MCF 10A (cell line): ENCODE results near the gene IL20RB. TPM values are rescaled to one million over a fixed set of nuclear protein-coding genes. Genes with fewer than 3 reads are reported as not detected.

Experiments
- BruUV-seq: library from RNA; stranded (reverse); fragments of 400-500 nt; replicated peaks from 2 replicates; lab custom pipeline; 2021; lab: Mats Ljungman, UMichigan
- CTCF ChIA-PET: fragments of 300-600 bp; sonication (Branson Sonifier 250); formaldehyde crosslinking; extraction: SDS; loops from one replicate; lab custom pipeline; 2021; ENCODE audit warnings: antibody characterized with exemption, inconsistent platforms; lab: Yijun Ruan, JAX
- POLR2A ChIA-PET: fragments of 300-600, 350-650 bp; sonication (Branson Sonifier 250); formaldehyde crosslinking; extraction: SDS; loops from one replicate; lab custom pipeline; 2020; ENCODE audit warnings: antibody characterized with exemption, inconsistent platforms; lab: Yijun Ruan, JAX
- DNase-seq: peaks from one replicate; pipeline ENCODE4 v3.0.0-alpha.2; 2018; ENCODE audit not compliant: unreplicated experiment
- H3K27ac Mint-ChIP-seq: one replicate; pipeline ENCODE4 v1.8.0; 2022; ENCODE audit warnings: mild to moderate bottlenecking, low read depth, mixed read lengths; ENCODE audit not compliant: unreplicated experiment
- H3K27me3 Mint-ChIP-seq: one replicate; pipeline ENCODE4 v1.8.0; 2022; ENCODE audit warnings: mixed read lengths; ENCODE audit not compliant: insufficient read depth, unreplicated experiment
- H3K36me3 Mint-ChIP-seq: one replicate; pipeline ENCODE4 v1.8.0; 2022; ENCODE audit warnings: mild to moderate bottlenecking, moderate library complexity, mixed read lengths; ENCODE audit not compliant: insufficient read depth, unreplicated experiment
- H3K4me1 Mint-ChIP-seq: one replicate; pipeline ENCODE4 v1.8.0; 2022; ENCODE audit warnings: mixed read lengths; ENCODE audit not compliant: insufficient read depth, unreplicated experiment
- H3K4me3 Mint-ChIP-seq: one replicate; pipeline ENCODE4 v1.8.0; 2022; ENCODE audit warnings: mild to moderate bottlenecking, moderate library complexity, mixed read lengths; ENCODE audit not compliant: unreplicated experiment
- H3K9me3 Mint-ChIP-seq: one replicate; pipeline ENCODE4 v1.8.0; 2022; ENCODE audit warnings: mixed read lengths; ENCODE audit not compliant: unreplicated experiment
- intact Hi-C: fragments of 100-400 bp; cut with micrococcal nuclease; formaldehyde crosslinking; loops from 2 replicates; pipeline ENCODE4 v1.14.1; 2022
- total RNA-seq: library from RNA; stranded (reverse); gene quantifications from 2 replicates; pipeline ENCODE4 v1.2.3, GENCODE V29; 2022
- TF ChIP-seq, protein P1 (sequence below): fragments of 200-600 bp; IDR thresholded peaks from one replicate; pipeline ENCODE4 v1.8.0; 2022; ENCODE audit warnings: antibody characterized with exemption, mild to moderate bottlenecking; ENCODE audit not compliant: unreplicated experiment

Gene IL20RB
- total RNA-seq, 1 experiment from 2014 or later: 158 TPM

DNA sequence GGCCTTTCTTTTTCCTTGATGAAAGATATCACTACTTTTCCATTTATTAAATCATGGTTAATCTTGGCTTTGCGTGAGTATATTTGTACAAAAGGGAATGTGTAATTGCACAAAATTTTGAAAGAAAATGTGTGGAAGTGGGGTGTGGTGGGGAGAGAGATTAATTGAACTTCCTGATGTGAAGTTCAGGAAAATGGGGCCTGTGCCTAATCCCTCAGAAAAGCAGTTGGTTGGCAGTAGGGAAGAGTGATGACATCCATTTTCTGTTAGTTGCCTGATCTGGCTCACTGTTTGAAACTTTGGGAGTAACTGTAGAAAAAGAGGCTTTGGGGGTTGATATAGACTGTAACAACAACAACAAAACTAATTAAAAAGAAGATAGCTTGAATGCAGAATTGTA lies 10.8 kb upstream of the IL20RB start:
- H3K9me3 Mint-ChIP-seq: no peaks in the 10 kb centered on the region
- H3K27ac Mint-ChIP-seq: peak overlapping the region; percentile 6
- CTCF ChIA-PET: interaction anchor here (1.3 to 1.6 kb wide), 3 partner anchors 11 to 195 kb away, joined by 5 to 11 read pairs (median 6); partner anchors contain the start of genes IL20RB and STAG1
- TF ChIP-seq, protein P1, sequence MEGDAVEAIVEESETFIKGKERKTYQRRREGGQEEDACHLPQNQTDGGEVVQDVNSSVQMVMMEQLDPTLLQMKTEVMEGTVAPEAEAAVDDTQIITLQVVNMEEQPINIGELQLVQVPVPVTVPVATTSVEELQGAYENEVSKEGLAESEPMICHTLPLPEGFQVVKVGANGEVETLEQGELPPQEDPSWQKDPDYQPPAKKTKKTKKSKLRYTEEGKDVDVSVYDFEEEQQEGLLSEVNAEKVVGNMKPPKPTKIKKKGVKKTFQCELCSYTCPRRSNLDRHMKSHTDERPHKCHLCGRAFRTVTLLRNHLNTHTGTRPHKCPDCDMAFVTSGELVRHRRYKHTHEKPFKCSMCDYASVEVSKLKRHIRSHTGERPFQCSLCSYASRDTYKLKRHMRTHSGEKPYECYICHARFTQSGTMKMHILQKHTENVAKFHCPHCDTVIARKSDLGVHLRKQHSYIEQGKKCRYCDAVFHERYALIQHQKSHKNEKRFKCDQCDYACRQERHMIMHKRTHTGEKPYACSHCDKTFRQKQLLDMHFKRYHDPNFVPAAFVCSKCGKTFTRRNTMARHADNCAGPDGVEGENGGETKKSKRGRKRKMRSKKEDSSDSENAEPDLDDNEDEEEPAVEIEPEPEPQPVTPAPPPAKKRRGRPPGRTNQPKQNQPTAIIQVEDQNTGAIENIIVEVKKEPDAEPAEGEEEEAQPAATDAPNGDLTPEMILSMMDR: no peak
- intact Hi-C loops: no loop called here
- POLR2A ChIA-PET: interaction anchor here (0.7 to 6.3 kb wide), 7 partner anchors 8 to 67 kb away, joined by 3 to 59 read pairs (median 5); partner anchors contain the start of gene IL20RB
- no peaks in the 10 kb centered on the region for H3K27me3 Mint-ChIP-seq
- H3K4me1 Mint-ChIP-seq: peaks cover 48% of the 10 kb centered on the region
- BruUV-seq: no TSS peak
- no peak for DNase-seq
- H3K4me3 Mint-ChIP-seq: no peak overlapping the region
- peaks cover 43% of the 10 kb centered on the region for H3K36me3 Mint-ChIP-seq

GRCh38 chr3:136947477-136947876 lies 10.3 kb upstream of the IL20RB start:
- POLR2A ChIA-PET: interaction anchor here (0.7 to 6.3 kb wide), 9 partner anchors 8 to 66 kb away, joined by 3 to 59 read pairs (median 4); partner anchors contain the start of gene IL20RB
- H3K4me1 Mint-ChIP-seq: peaks cover 50% of the 10 kb centered on the region
- CTCF ChIA-PET: interaction anchor here (0.6 to 1.6 kb wide), 7 partner anchors 9 to 195 kb away, joined by 3 to 11 read pairs (median 4); partner anchors contain the start of genes IL20RB and STAG1
- H3K9me3 Mint-ChIP-seq: no peaks in the 10 kb centered on the region
- peak overlapping the region; percentile 6 for H3K27ac Mint-ChIP-seq
- BruUV-seq: no TSS peak
- H3K27me3 Mint-ChIP-seq: no peaks in the 10 kb centered on the region
- intact Hi-C loops: no loop called here
- peaks cover 48% of the 10 kb centered on the region for H3K36me3 Mint-ChIP-seq
- no peak for DNase-seq
- TF ChIP-seq, protein P1: no peak
- H3K4me3 Mint-ChIP-seq: no peak overlapping the region

DNA sequence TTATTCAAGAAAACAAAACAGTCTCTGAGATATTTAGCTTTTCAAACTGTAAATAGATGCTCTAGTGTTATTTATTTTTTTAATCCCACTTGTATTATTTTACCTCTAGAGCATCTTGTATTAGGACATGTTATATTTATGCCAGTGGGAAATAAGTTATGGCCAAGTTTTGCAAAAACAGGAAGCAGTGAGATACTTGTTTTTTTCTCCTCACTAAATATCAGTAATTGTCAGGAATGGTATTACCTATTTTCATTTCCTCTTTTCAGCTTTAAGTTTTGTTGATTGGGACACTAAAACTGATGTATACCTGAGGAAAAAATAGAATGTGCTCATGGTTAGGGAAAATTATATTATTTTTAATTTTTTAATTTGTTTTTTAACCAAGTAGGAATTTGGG lies 8.6 kb upstream of the IL20RB start:
- H3K27me3 Mint-ChIP-seq: no peaks in the 10 kb centered on the region
- DNase-seq: no peak
- peaks cover 57% of the 10 kb centered on the region for H3K36me3 Mint-ChIP-seq
- TF ChIP-seq, protein P1: no peak
- BruUV-seq: no TSS peak
- no peak overlapping the region for H3K4me3 Mint-ChIP-seq
- H3K27ac Mint-ChIP-seq: no peak overlapping the region
- no peaks in the 10 kb centered on the region for H3K9me3 Mint-ChIP-seq
- ChIA-PET POLR2A (interaction anchor here (1.0 to 6.3 kb wide), 4 partner anchors 8 to 64 kb away, joined by 3 to 59 read pairs (median 20); partner anchors contain the start of gene IL20RB), CTCF (interaction anchor here (0.5 to 0.8 kb wide), 2 partner anchors 16 to 65 kb away, joined by 3 read pairs; no protein-coding TSS in a partner anchor)
- H3K4me1 Mint-ChIP-seq: peaks cover 41% of the 10 kb centered on the region
- intact Hi-C loops: loop anchor here (1.0 kb wide), 1 partner anchor 64 kb away; no protein-coding TSS in a partner anchor

DNA sequence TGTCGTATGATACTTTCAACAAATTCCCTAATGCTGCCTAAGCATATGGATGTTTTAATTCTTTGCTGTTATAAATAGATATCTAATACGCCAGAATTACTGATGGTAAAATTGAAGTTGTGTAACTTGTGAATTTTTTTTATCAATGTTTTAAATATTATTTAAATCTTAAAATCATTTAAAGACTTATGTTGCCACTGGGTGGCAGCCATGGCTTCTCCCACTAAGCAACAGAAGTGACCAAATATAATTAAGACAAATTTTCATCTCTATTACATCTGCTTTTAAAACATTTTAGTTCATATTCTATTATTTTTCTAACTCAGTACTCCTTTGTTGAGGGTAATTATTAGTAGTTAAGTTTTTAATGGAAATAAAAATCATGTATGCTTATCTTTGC lies 8.1 kb upstream of the IL20RB start:
- Mint-ChIP-seq H3K4me3 (no peak overlapping the region), H3K9me3 (no peaks in the 10 kb centered on the region), H3K27ac (no peak overlapping the region), H3K36me3 (peaks cover 57% of the 10 kb centered on the region), H3K4me1 (peaks cover 42% of the 10 kb centered on the region), H3K27me3 (no peaks in the 10 kb centered on the region)
- POLR2A ChIA-PET: interaction anchor here (0.7 to 6.3 kb wide), 9 partner anchors 8 to 197 kb away, joined by 3 to 59 read pairs (median 14); partner anchors contain the start of genes IL20RB, NCK1 and STAG1
- DNase-seq: no peak
- TF ChIP-seq, protein P1: peak; percentile 12
- intact Hi-C loops: loop anchor here (1.0 to 10.0 kb wide), 2 partner anchors 64 to 875 kb away; no protein-coding TSS in a partner anchor
- BruUV-seq: no TSS peak
- CTCF ChIA-PET: interaction anchor here (0.5 to 2.6 kb wide), 10 partner anchors 8 to 191 kb away, joined by 3 to 59 read pairs (median 5); no protein-coding TSS in a partner anchor
